GOT3 (cell line): ENCODE results near the gene CSK.
A peak's percentile ranks its signal among the peaks of the same experiment; 100 is the strongest.
"Not testable (repeated sequence)": the region's sequence is repeated elsewhere in the genome, so short reads cannot be mapped to it uniquely, and the experiment has no call there.

Source experiments
- DNase-seq: peaks from one replicate; lab custom pipeline; 2025; ENCODE audit warnings: mixed read lengths; lab: John Stamatoyannopoulos, UW

Gene CSK

DNA sequence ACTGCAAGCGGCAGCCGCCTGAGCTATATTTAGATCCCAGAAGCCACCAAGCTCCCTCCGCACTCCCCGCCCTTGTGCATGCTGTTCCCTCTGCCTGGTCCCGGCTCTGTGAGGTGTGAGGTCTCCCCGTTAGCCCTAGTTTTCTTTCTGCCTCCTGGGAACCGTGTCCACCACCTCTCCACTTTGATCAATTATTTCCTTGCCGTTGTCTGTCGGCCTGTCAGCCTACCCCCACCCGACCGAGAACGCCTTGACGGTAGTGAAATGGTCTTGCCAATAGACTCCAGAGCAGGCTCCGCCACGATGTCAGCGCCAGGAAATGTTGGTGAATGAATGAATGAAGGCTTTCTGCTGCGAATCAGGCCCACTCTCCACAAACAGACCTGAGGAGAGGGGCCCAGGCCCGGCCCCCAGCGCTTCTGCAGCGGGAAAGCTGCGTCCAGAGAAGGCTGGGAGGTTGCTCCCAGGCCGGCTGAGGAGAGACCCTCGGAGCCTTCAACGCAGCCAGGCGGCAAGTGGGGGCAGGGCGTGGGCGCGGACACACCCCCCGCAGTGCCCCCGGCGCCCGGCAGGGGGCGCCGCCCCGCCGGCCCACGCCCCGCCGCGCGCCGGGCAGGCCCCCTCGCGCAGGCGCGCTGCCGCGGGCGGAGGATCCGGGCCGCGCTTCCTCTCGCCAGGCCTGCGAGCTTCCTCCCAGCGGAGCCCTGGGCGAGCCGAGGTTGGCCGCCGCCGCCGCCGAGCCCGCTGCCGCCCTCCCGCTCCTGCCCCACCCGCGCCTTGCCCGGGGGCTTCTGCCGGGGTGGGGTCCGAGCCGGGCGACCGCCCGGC lies at the start of gene CSK:
Gene CSK (plus strand): TSS at position 650 of the 828 bp plus-strand sequence. CDS start 16,218 bp downstream, outside the sequence.
- peak; percentile 30 for DNase-seq

DNA sequence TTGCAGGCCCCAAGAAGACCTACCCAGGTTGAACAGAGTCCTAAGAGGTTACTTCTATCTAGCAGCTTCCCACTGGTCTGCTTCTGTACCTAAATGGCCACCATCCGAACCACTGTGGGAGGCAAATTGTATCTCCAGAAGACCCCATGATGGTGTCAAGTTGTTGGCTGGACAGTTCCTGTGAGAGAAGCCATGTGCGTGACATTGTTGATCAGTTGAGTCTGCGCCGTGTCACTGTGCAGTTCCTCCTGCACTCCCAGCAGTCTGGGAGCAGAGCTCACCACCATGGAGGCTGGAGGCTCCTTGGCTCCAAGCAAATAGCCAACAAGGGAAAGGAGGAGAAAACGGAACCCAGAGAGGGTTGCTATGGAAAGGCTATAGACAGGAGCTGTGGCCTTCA lies 49.0 kb upstream of the CSK start:
- DNase-seq, result no peak

DNA sequence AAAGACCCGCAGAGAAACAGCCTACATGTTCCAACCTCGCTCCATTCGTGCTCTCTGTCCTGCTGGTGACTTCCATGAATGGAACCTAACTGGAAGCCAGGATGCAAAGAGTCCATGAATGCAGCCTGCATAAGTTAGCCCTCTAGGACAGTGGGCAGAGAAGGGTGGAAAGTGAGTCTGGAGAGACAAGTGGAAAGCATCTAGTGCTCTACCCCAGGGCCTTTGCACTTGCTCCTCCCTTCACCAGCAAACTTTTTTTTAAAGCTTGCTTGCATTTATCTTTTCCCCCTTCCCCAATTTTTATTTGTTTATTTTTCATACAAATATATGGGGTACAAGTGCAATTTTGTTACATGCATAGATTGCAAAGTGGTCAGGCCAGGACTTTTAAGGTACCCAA lies 48.6 kb upstream of the CSK start:
- no peak for DNase-seq

DNA sequence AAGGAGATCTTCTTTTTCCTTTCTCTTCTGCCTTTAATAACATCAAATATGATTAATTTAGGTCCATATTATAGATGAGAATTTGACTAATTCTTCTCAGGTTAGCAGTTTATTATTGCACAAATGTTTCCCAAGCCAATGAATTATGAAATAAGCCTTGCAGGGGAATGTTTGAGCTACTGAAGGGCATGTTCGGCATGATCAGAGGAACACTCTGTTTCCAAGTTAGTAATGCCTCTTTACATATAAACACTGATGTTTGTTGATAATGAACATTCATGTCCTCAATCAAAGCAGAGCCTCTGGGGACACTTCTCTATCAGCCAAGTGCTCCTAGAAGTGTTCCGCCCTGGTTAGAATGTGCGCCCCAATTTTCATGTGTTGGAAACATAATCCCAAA lies 46.6 kb upstream of the CSK start:
- DNase-seq, result no peak

DNA sequence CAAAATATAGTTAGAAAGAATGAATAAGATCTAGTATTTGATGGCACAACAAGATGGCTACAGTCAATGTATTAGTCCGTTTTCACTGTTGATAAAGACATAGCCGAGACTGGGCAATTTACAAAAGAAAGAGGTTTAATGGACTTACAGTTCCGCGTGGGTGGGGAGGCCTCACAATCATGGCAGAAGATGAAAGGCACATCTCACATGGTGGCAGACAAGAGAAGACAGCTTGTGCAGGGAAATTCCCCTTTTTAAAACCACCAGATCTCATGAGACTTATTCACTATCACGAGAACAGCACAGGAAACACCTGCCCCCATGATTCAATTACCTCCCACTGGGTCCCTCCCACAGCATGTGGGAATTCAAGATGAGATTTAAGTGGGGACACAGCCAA lies 43.6 kb upstream of the CSK start:
- DNase-seq, result not testable (repeated sequence)

DNA sequence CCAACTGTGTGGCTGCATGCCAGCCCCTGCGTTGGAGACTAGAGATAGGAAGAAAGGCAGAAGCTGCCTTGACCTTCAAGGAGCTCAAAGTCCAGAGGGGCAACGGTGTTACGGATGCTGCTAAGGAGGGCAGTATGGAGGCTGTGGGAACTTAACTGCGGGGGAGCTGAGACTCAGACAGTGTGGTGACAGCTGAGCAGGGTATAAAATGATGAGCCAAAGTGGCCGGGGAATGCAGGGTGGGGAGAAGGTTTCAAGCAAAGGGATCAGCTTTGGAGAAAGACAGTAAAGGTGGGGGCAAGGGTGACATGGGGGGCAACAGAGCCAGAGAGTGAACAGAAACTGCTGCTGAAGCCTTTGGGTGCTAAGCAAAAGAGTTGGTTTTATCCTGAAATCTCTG lies 39.5 kb upstream of the CSK start:
- no peak for DNase-seq

DNA sequence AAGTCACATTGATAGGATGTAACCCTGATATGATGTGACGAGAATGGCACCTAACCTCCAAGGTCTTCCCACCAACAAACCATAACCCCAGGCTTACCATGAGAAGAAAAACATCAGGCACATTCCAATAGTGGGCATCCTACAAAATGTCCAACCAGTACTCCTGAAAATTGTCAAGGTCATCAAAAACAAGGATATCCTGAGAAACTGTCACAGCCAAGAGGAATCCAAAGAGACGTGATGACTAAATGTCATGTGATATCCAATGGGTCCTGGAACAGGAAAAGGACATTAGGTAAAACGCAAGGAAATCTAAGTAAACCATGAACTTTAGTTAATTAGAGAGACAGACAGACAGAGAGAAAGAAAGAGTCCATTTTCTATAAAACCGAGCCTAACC lies 35.5 kb upstream of the CSK start:
- no peak for DNase-seq

DNA sequence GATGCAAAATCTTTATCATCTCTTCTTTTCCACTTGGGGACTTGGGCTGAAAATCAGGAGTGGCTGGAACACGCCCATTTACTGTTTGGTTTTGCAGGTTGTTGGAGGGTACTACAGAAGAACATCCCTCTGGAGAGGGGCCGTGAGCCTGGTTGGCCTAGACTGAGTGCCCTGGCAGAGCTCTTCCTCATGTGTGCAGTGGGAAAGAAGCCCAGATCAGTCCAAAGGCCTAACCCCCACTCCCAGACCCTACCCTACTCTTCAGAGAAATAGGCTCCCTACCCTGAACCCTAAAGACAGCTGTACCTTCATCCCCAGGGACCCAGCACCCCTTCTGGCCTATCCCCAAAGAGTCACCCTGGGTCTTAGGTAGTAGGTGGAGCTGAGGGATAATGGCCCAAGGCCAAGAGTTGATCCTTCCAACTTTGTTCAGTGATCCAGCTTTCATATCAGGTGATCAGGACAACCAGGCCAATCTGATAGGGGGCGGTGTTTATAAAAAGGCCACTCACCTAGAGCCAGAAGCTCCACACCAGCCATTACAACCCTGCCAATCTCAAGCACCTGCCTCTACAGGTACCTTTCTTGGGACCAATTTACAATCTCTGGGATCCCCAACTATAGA lies 33.4 kb upstream of the CSK start, which contains the start of gene CYP1A2:
Gene CYP1A2 (plus strand): TSS at position 524 of the 625 bp plus-strand sequence. CDS start 894 bp downstream, outside the sequence.
- DNase-seq, result no peak

DNA sequence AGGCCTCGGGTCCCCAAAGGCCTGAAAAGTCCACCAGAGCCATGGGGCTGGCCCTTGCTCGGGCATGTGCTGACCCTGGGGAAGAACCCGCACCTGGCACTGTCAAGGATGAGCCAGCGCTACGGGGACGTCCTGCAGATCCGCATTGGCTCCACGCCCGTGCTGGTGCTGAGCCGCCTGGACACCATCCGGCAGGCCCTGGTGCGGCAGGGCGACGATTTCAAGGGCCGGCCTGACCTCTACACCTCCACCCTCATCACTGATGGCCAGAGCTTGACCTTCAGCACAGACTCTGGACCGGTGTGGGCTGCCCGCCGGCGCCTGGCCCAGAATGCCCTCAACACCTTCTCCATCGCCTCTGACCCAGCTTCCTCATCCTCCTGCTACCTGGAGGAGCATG lies 32.0 kb upstream of the CSK start:
- no peak for DNase-seq

DNA sequence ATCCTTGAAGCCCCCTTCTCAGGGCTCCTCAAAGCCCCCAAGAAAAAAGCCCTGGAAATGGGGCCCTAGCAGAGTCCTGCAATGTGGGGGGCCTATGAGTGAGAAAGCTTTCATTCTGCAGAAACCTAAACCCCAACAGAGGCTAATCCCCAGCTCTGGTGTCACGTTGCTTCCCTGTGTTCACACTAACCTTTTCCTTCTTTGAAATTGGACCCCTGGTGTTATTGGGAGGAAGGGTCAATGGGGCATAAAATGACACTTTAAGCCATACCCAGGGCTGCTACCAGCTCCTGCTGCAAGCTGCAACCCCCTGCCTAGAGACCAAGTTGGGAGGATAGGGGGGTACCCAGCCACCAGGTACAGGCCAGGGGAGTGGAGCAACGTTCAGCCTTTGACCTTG lies 31.1 kb upstream of the CSK start:
- DNase-seq, result no peak

DNA sequence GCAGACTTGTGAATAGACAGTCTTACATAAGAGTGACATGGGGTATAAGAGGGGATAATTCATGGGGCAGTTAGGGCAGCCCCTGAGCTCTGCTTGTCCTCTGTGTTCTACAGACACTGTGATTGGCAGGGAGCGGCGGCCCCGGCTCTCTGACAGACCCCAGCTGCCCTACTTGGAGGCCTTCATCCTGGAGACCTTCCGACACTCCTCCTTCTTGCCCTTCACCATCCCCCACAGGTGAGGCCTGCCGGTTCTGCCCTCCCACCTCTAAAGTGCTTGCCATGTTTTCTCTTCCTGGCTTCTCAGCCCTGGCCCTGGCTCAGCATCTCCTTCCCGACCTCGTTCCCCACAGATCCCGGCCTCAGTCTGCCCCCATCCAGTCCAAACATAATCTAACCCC lies 29.9 kb upstream of the CSK start:
- DNase-seq, result no peak

DNA sequence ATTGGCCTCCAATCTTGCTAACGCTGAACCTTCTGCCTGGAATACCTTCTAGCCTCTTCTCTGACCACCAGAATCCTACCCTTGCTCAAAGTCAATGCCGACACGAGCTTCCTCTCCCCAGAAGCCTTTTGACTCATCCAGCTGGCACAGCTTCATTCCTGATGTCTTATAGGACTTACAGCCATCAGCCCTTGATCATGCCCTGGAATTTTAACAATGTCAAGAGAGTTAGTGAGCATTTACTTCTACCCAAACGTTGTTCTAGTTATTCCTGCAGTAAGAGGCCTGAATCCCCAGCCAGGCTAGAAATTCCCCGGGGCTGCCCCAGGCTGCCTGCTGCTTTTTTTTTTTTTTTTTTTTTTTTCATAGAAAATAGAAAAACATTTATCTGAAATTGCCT lies 29.3 kb upstream of the CSK start:
- no peak for DNase-seq

DNA sequence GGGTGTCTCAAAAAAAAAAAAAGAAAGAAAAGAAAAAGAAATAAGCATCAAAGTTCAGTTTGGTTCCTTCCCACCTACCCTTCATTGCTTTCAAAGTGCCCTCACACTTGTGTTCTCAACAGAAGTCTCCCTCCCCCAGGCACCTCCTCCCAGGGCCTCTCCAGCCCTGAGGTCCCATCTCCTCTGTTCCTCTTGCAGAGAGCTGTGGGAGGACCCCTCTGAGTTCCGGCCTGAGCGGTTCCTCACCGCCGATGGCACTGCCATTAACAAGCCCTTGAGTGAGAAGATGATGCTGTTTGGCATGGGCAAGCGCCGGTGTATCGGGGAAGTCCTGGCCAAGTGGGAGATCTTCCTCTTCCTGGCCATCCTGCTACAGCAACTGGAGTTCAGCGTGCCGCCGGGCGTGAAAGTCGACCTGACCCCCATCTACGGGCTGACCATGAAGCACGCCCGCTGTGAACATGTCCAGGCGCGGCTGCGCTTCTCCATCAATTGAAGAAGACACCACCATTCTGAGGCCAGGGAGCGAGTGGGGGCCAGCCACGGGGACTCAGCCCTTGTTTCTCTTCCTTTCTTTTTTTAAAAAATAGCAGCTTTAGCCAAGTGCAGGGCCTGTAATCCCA lies 27.2 kb upstream of the CSK start:
- DNase-seq, result no peak

DNA sequence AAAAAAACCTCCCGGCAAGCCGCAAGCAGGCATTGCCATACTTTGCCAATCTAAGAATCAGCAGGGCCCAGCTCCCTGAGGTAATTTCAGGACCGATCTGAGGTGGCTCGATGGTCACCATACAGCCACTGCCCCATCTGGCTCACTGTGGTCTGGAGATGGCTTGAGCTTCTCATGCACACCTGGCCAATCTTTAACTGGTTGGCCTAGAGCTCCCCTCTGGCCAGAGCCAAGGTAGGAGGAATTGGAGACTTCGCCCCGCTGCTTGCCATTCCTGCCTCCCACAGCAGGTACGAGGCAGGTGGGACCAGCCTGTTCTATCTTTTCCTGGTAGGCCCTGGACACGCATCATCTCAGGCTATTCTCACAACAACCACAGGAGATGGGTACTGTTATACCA lies 23.1 kb upstream of the CSK start:
- DNase-seq, result no peak

DNA sequence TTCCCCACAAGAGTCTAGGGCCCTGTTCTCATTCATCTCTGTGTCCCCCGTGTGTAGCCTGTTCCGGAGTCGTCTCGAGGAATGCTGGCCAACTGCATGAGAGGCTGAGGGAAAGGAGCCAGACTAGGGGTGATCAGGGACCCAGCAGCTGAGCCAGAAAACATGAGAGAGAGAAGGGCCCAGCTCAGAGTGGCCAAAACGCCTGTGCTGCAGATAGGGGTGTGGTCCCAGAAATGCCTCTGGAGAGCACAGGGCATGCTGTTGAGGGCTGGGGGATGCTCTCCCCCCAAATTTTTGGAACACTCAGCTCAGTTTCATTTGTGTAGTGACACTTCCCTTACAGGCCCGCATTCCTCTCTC lies 19.1 kb upstream of the CSK start:
- DNase-seq, result no peak

DNA sequence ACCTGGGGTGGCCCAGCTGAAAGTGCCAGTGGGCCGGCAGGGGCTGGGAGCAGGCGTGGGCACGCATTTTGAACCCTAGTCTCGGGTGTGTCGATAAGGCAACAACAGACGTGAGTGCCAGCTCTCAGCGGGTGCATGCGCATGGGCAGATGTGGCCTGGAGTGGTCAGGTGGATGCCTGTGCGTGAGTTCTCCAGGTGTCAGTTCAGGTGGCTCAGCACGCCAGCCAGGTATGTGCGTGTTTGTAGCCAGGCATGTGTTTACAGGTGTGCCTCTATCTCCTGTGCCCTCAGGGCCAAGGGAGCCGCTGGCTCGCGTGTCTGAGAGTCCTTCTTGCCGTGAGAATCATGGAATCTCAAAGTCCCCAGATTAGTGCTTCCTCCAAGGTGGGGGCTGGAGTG lies 18.5 kb upstream of the CSK start:
- DNase-seq, result no peak

DNA sequence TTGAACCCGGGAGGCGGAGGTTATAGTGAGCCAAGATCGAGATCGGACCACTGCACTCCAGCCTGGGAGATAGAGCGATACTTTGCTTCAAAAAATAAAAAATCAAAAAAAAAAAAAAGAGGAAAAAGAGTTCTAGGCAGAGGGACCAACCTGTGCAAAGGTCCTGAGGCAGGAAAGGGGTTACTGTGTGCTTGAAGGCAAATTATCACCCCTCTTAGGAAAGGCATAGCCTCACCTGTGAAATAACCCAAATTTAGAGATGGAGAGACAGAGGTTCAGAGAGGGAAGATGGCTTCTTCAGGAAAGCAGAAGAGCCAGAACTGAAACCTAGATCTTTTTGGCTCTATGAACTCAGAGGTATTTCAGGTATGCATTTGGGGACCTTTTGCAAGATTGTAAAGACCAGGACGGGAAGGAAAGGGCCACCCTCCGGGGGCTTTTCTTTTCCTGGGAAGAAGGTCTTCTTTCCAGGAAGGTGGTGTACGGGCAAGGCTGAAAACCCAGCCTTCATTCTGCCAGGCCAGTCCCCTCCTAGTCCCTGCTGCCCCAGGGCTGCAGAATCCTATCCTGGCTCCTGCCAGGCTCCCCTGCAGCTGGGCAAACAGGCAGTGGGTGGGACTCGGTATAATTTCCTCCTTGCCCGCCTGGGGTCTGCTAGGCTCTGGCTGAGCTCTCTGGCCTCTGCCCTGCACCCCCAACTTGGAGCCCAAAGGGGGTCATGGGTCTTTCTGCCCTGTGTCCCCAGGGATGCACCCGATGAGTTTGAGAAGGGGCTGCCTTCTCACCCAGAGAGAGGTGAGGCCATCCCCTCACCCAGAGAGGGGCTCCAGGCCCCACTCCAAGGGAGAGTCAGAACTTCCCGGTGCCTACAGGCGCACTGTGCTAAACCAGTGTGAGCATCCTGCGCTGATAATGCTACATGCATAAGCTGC lies 14.4 kb upstream of the CSK start:
- no peak for DNase-seq

DNA sequence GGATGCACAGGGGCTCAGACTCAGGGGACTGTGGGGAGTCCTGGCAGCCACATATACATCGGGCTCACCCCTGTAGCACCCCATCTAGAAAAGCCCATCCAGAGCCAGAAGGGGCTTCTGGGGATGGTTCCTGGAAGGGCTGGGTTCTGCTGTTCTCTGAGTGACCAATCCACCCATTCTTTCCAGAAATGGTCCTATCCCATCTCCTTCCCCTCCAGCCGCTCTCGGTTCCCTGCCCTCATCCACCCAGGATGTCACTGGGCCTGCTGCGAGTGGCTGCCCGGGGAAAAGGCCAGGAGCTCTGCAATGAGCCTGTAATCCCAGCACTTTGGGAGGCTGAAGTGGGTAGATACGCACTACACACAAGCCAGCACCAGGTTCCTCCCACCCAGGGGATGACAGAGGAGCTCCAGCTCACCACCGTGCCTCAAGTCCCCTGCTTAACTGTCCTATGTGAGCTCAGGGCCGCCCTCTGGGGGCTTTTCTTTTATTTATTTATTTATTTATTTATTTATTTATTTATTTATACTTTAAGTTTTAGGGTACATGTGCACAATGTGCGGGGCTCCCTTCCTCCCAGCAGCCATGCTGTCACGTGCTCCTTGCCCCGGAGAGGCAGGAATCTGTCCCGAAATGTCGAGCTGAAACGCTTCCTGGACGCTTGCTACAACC lies 13.6 kb upstream of the CSK start:
- DNase-seq, result no peak

DNA sequence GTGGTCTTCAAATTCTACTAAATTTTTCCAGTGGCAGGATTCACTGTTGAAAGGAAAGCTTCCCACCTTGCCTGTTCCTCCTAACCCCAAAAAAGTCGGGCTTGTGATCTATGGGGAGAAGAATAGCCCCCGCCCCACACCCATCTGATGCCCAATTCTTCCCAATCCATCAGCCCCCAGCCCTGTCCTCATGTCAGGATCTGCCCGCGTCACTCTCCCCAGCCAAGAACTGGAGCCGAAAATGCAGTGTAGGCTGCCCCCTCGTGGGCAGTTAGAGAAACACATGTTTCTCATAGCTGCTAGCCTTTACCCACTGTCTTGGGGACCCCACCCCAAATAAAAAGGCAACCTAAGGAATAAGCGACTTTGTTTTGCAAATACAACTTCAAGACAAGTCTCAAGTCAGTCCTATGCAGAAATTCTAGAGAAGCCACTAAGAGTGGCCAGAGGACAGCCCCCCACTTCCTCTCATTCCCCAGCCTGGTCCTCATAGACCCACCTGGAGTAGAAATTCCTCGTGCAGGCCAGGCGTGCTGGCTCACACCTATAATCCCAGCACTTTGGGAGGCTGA lies 13.0 kb upstream of the CSK start:
- DNase-seq, result no peak

DNA sequence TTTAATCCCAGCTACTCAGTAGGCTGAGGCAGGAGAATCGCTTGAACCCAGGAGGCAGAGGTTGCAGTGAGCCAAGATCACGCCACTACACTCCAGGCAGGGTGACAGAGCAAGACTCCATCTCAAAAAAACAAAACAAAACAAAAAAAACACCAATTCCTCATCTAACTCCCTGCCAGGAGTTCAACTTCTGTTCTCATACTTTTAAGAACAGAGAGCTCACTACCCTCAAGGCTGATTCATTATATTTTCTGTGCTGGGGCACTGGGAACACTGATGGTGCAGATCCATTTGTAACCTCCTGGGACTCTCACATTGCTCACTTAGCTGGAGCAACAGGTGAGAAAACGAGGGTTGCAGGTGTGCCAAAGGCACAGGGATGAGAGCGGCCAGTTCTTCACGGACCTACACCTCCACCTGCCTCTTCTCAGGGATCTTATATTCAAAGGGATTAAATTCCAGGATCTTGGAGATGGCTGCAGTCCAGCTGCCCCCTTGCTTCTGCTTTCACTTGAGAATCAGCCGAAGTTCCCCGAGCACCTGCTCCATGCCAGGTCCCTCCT lies 12.3 kb upstream of the CSK start:
- DNase-seq, result no peak
